Measurements from ENCODE around the gene TFCP2. TPM values are rescaled to one million over a fixed set of nuclear protein-coding genes. Genes with fewer than 3 reads are reported as not detected.
A peak's percentile ranks its signal among the peaks of the same experiment; 100 is the strongest.

TFCP2 gene
- total and polyA plus RNA-seq, 2 experiments from 2014 or later: 9.0 to 12.4 TPM

- Histone ChIP-seq H3K79me2 (ENCODE audit: insufficient read depth) (no peaks in the 10 kb centered on the region; the same call in none of the 2 replicates), H2AFZ (no peak overlapping the region), H3K9me3 (ENCODE audit: low read depth) (no peaks in the 10 kb centered on the region), H3K9ac (no peak overlapping the region), H3K9me2 (ENCODE audit: insufficient read depth) (no peaks in the 10 kb centered on the region), H3F3A (ENCODE audit: insufficient read depth) (no peaks in the 10 kb centered on the region), H4K20me1 (ENCODE audit: insufficient read depth) (no peaks in the 10 kb centered on the region), H3K4me3 (no peak overlapping the region), H3K27ac (no peak overlapping the region), H3K4me2 (ENCODE audit: unreplicated experiment) (peak overlapping the region; percentile 13), H3K27me3 (replicated peaks; ENCODE audit: insufficient read depth) (no peaks in the 10 kb centered on the region), H3K4me1 (ENCODE audit: insufficient read depth) (peaks cover 14% of the 10 kb centered on the region), H3K36me3 (ENCODE audit: low read depth) (no peaks in the 10 kb centered on the region)
- in situ Hi-C loops (cut with MboI): no loop called here
- WGBS, 2 experiments (ENCODE audit: low coverage in 1 of 2, low lambda C conversion rate in 2 of 2, missing lambda C conversion rate in 2 of 2): 77 to 79% methylated on average over 2 of the region's 2 CpGs
- peak; percentile 38 for DNase-seq
- TF ChIP-seq EZH2phosphoT487 (IDR thresholded peaks at IDR 0.05; ENCODE audit: insufficient read depth, low read depth) (no peak), EZH2 (IDR thresholded peaks at IDR 0.05; ENCODE audit: insufficient read depth, poor library complexity, severe bottlenecking) (no peak)
These were observed 45.7 kb downstream of the TFCP2 start for GRCh38 chr12:51127050-51127729.

- Histone ChIP-seq H2AFZ (no peak overlapping the region), H3K36me3 (ENCODE audit: low read depth) (no peaks in the 10 kb centered on the region), H3K9me3 (ENCODE audit: low read depth) (no peaks in the 10 kb centered on the region), H3F3A (ENCODE audit: insufficient read depth) (no peaks in the 10 kb centered on the region), H3K4me1 (ENCODE audit: insufficient read depth) (peaks cover 14% of the 10 kb centered on the region), H3K9me2 (ENCODE audit: insufficient read depth) (no peaks in the 10 kb centered on the region), H3K27ac (no peak overlapping the region), H3K79me2 (ENCODE audit: insufficient read depth) (peaks cover 4% of the 10 kb centered on the region), H3K4me2 (ENCODE audit: unreplicated experiment) (no peak overlapping the region), H3K9ac (no peak overlapping the region), H3K4me3 (no peak overlapping the region), H4K20me1 (ENCODE audit: insufficient read depth) (no peaks in the 10 kb centered on the region), H3K27me3 (replicated peaks; ENCODE audit: insufficient read depth) (no peaks in the 10 kb centered on the region)
- TF ChIP-seq EZH2 (IDR thresholded peaks at IDR 0.05; ENCODE audit: insufficient read depth, poor library complexity, severe bottlenecking): no peak
- no peak for TF ChIP-seq EZH2phosphoT487 (IDR thresholded peaks at IDR 0.05; ENCODE audit: insufficient read depth, low read depth)
- no peak for DNase-seq
- 96 to 98% methylated on average over 2 of the region's 2 CpGs for WGBS, 2 experiments (ENCODE audit: low coverage in 1 of 2, low lambda C conversion rate in 2 of 2, missing lambda C conversion rate in 2 of 2)
- in situ Hi-C loops (cut with MboI): no loop called here
These were observed 46.6 kb downstream of the TFCP2 start for GRCh38 chr12:51126297-51126696.

DNA sequence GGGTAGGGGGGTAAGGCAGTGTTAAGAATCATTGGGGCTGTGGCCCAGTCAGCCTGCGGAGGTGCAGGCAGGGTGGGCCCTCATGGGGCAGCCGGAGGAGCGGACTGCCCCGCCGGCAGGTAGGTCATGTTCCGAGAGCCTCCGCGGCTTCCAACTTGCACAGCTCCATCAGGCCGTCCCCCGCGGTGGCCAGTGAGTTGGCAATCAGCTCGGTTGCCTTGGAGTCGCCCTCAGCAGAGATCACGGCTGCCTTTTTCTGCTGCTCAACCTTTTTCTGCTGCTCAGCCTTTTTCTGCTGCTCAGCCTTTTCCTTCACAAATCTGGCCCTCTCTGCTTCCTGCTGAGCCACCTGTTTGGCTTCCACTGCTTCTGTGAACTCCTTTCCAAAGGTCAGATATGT is 48.4 kb downstream of the TFCP2 start:
- Histone ChIP-seq H4K20me1 (ENCODE audit: insufficient read depth) (no peaks in the 10 kb centered on the region), H3K9me3 (ENCODE audit: low read depth) (no peaks in the 10 kb centered on the region), H3K4me2 (ENCODE audit: unreplicated experiment) (no peak overlapping the region), H3K79me2 (ENCODE audit: insufficient read depth) (peaks cover 10% of the 10 kb centered on the region; the same call in 1 of the 2 replicates), H3K4me1 (ENCODE audit: insufficient read depth) (peaks cover 14% of the 10 kb centered on the region), H3K36me3 (ENCODE audit: low read depth) (no peaks in the 10 kb centered on the region), H3F3A (ENCODE audit: insufficient read depth) (no peaks in the 10 kb centered on the region), H2AFZ (no peak overlapping the region), H3K9ac (no peak overlapping the region), H3K4me3 (no peak overlapping the region), H3K27ac (no peak overlapping the region), H3K27me3 (replicated peaks; ENCODE audit: insufficient read depth) (no peaks in the 10 kb centered on the region), H3K9me2 (ENCODE audit: insufficient read depth) (no peaks in the 10 kb centered on the region)
- WGBS, 2 experiments (ENCODE audit: low coverage in 1 of 2, low lambda C conversion rate in 2 of 2, missing lambda C conversion rate in 2 of 2): 97 to 100% methylated on average over 12 to 14 of the region's 14 CpGs
- TF ChIP-seq EZH2phosphoT487 (IDR thresholded peaks at IDR 0.05; ENCODE audit: insufficient read depth, low read depth) (no peak), EZH2 (IDR thresholded peaks at IDR 0.05; ENCODE audit: insufficient read depth, poor library complexity, severe bottlenecking) (no peak)
- no peak for DNase-seq
- in situ Hi-C loops (cut with MboI): no loop called here

GRCh38 chr12:51122844-51123243 is 50.1 kb downstream of the TFCP2 start:
- H3K4me1 ChIP-seq (ENCODE audit: insufficient read depth): peaks cover 24% of the 10 kb centered on the region
- in situ Hi-C loops (cut with MboI): no loop called here
- peaks cover 10% of the 10 kb centered on the region; the same call in 1 of the 2 replicates for H3K79me2 ChIP-seq (ENCODE audit: insufficient read depth)
- no peak overlapping the region for H3K4me3 ChIP-seq
- H3F3A ChIP-seq (ENCODE audit: insufficient read depth): peaks cover 5% of the 10 kb centered on the region; the same call in 1 of the 2 replicates
- no peaks in the 10 kb centered on the region for H4K20me1 ChIP-seq (ENCODE audit: insufficient read depth)
- H3K36me3 ChIP-seq (ENCODE audit: low read depth): no peaks in the 10 kb centered on the region
- no peaks in the 10 kb centered on the region for H3K9me3 ChIP-seq (ENCODE audit: low read depth)
- no peak for TF ChIP-seq EZH2 (IDR thresholded peaks at IDR 0.05; ENCODE audit: insufficient read depth, poor library complexity, severe bottlenecking)
- TF ChIP-seq EZH2phosphoT487 (IDR thresholded peaks at IDR 0.05; ENCODE audit: insufficient read depth, low read depth): no peak
- no peak overlapping the region for H3K4me2 ChIP-seq (ENCODE audit: unreplicated experiment)
- DNase-seq: no peak
- H3K27me3 ChIP-seq (replicated peaks; ENCODE audit: insufficient read depth): no peaks in the 10 kb centered on the region
- no peaks in the 10 kb centered on the region for H3K9me2 ChIP-seq (ENCODE audit: insufficient read depth)
- H2AFZ ChIP-seq: no peak overlapping the region
- H3K27ac ChIP-seq: no peak overlapping the region
- no peak overlapping the region for H3K9ac ChIP-seq
